HuH-7.5 (cell line): ENCODE measurements around the gene PINLYP.
A peak's percentile ranks its signal among the peaks of the same experiment; 100 is the strongest.

Source experiments
- DNase-seq: peaks from one replicate; pipeline ENCODE4 v3.0.0; 2011; ENCODE audit warnings: low spot score

The PINLYP gene

DNA sequence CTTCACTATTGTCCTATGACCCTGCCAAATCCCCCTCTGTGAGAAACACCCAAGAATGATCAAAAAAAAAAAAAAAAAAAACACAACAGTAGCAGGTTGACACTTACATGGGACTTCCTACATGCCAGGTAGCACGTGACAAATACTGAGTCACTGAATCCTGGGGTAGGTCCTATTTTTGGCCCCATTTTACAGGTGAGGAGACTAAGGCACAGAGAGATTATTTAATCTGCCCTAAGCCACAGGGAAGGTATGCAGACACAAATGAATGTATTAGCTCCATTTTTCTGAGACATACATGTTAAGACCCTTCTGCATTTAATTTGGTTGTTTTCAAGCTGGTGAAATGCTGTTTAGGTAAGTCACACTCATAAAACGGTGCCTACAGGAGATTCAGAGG, 26.9 kb upstream of the PINLYP start:
- no peak for DNase-seq

DNA sequence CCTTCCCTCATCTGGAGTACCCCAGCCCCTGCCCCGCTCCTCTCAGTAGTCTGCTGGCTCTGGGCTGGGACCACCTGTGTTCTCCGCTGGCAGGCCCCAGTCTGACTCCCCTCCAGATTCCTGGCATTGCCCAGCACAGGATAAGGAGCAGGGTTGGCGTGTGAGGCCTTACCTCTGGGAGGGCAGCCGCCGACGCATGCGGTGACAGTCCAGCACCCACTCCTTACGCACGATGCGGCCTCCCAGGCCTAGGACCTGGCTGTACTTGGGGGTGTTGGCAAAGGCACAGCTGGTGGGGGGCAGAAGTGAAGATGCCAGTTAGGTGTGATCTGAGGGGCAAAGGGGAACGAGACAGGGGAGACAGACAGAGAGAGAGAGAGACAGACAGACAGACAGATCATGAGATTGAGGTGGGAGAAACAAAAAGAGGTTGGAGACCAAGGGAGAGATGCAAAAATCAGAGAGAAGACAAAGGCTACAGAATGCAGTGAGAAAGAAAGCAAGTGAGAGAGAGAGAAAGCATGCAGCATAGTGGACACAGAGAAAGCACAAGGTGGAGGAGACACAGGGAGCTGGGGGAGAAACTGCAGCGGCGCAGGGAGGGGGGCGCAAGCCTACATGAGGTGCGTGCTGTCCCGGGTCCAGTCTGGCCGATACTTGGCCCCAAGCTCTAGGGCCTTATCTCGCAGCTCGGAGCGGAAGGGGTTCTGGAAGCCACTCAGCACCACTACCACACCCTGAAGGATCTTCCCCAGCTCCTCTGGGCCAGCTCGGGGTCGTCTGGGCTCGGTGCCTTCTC, 24.0 kb upstream of the PINLYP start:
- DNase-seq = no peak

DNA sequence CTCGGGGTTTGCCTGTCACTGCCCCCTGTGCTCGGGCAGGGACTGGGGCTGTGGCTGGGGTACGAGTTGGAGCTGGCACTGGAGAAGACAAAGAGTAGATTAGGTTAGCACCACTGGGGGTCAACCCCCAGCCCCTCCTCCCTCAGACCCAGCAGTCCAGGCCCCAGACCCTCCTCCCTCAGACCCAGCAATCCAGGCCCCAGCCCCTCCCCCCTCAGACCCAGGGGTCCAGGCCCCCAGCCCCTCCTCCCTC, 23.5 kb upstream of the PINLYP start:
- no peak for DNase-seq

GRCh38 chr19:43552616-43553015, 23.0 kb upstream of the PINLYP start:
- DNase-seq = no peak

GRCh38 chr19:43553656-43554055, 21.9 kb upstream of the PINLYP start:
- DNase-seq = no peak

GRCh38 chr19:43554317-43554895, 21.2 kb upstream of the PINLYP start:
- DNase-seq = no peak

DNA sequence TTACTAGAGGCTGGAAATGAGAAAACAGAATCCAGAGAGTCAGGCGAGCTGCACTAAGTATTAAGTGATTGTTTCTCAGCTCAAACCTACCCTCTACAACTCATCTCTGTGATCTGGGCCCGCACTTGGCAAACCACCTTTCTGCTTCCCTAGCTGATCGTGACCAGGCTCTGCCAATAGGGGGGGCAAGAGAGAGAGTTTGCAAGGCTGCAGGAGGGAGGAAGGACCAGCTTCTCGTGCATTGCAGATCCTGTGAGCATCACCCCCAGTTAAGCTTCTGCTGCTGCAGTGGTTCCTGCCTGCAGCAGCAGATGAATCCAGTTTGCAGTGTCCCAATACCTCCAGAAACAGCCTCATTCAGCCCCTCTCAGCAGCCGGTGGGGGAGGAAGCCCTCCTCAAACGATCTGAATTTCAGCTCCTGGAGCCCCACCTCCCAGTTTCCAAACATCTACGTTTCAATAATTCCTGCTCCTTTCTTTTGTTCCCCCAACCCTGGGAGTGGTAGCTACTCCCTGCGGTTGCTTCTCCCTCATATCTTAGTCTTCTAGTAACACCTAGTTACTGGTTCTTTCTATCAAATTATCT, 20.3 kb upstream of the PINLYP start:
- DNase-seq = peak; percentile 87

GRCh38 chr19:43560687-43561086, 14.9 kb upstream of the PINLYP start:
- DNase-seq = no peak

GRCh38 chr19:43561139-43561970, 14.2 kb upstream of the PINLYP start:
- DNase-seq = no peak

DNA sequence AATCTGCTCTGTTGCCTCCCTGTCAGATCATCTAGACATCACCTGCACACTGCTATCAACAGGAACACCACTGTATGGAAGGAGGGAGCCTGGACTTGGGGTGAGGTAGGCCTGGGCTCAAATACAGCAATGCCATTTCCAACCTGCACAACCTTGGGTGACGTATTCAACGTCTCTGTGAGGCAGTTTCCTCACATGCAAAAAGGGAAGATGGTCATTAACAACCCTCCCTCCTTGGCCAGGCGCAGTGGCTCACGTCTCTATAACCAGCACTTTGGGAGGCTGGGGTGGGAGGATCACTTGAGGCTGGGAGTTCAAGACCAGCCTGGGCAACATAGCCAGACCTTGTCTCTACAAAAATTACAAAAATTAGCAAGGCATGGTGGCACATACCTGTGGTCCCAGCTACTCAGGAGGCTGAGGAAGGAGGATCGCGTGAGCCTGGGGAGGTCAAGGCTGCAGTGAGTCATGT, 13.3 kb upstream of the PINLYP start:
- no peak for DNase-seq

DNA sequence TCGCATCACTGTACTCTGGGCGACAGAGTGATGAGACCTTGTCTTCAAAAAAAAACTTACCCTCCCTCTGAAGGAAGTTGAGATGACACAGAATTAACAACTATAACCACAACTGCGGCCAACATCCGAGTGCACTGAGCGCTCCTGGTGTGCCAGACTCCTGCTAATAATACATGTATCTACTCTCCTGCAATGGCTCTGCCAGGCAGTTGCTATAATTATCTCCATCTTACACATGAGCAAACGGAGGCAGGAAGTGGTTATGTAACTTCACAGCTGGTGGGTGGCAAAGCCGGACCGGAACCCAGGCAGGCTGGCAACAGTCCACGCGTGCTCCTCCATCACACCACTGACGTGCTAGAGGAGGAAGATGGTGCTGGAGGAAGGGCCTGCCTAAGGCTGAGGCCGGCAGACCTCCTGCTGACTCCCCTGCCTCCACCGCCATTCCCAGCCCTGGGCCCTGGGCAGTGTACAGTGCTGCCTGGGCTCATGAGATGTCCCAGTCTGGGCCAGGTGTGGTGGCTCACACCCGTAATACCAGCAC, 12.8 kb upstream of the PINLYP start:
- DNase-seq = no peak

- DNase-seq = no peak
Measured at GRCh38 chr19:43563816-43564457, 11.7 kb upstream of the PINLYP start.

- DNase-seq = no peak
Measured at GRCh38 chr19:43564800-43565199, 10.8 kb upstream of the PINLYP start.

DNA sequence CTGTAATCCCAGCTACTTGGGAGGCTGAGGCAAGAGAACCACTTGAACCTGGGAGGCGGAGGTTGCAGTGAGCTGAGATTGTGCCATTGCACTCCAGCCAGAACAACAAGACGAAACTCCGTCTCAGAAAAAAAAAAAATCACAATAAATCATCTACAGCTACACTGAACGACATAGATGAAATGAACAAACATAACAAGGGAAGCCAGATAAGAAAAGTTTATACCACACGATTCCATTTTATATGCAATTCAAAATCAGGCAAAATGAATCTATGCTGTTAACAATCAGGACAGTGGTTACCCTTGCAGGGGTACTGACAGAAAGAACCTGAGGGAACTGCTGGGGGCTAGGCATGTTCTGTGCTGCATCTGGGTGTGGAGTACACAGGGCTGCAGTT, 5.9 kb upstream of the PINLYP start:
- no peak for DNase-seq

- no peak for DNase-seq
Measured at GRCh38 chr19:43570174-43570791, 5.3 kb upstream of the PINLYP start.

GRCh38 chr19:43572171-43572588, 3.4 kb upstream of the PINLYP start:
- DNase-seq = no peak

DNA sequence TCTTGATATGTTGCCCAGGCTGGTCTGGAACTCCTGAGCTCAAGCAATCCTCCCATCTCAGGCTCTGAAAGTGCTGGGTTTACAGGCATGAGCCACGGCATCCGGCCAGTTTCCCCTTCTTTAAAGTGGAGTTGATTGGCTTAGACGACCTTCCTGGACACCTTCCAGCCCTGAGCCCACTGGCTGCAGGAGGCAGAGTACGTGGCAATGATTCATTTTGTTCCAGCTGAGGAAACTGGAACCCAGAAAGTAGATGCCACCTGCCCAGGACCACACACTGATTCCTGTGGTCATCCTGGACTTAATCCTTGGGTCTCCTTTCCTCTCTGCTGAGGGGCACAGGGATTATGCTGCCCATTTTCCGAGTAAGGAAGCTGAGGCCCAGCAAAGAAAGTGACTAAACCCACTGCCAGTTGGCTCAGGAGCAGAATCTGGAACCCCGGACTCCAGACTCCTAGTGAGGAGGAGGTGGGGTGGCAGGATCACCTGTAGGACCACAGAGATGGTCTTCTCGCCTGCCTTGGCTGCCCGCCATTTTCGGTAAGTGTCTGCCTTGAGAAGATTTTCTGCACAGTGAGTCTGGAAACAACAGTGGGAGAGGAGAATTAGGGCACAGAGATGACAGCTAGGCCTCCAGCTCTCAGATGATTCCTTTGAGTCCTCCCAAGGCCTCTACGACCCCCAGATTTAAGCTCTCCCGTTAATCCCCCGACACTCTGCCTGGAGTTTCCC, 1.0 kb upstream of the PINLYP start:
- no peak for DNase-seq

DNA sequence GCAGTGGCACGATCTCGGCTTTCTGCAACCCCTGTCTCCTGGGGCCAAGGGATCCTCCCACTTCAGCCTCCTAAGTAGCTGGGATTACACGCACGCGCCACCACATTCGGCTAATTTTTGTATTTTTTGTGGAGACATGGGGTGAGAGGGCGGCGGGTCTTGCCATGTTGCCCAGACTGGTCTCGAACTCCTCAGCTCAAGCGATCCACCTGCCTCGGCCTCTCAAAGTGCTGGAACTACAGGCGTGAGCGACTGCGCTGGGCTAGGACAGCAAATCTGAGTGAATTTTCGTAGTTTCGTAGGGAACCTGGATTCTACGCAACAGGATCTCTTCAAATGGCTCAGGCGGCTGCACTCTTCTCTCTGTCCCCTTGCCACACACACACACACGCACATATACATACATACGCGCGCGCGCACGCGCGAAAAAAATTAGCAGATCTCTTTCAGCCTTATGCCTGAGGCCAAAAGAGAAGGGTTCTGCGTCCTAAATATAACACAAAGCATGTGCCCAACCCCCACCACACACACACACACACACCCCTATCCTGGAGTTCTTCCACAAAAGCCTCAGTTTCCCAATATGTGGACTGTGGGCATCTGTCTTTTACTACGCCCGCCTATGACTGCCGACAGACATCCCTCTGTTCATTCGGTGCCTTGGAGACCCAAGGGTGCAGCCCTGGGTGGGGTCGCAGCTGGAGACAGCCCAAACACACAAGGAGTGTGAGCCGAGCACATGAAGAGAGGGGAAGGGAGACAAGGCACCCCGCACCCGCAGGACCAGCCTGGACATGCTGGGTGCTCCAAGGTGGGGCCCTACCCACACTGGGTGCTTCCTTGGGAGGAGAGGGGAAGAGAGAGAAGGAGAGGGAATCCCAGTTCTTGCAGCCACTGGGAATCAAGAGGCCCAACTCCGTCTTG, 616 bp downstream of the PINLYP start:
- no peak for DNase-seq

DNA sequence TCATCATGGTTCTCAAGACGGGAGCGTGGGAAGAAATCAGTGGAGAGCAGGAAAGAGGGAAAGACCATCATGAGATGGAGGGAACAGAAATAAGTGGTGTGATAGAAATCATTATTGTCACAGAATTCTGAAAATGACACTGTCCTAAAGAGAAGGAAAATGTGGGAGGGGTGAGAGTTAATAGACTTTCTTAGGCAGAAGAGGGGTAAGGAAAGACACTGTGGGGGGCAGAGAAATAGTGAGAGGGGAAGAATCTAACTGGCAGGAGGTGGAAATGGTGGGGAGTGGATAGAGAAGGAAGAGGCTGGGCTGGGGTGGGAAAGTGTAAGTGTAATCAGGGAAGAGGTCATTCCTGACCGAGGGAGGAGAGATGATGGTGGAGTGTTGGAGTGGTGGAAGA, 3.2 kb downstream of the PINLYP start:
- no peak for DNase-seq

DNA sequence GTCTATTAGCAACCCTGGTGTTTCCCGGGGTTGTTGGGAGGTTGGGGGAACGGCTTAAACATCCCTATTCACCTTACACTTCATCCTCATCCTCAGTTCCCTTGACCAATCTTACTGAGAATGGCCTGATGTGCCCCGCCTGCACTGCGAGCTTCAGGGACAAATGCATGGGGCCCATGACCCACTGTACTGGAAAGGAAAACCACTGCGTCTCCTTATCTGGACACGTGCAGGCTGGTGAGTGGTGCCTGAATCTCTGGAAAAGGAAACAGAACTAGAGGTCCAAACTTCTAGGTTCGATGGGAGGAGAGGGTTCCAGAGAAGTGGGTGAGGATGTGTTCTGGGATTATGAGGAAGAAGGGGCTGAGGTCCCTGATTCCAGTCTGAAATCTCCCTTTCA, 5.9 kb downstream of the PINLYP start:
- DNase-seq = no peak
